OCI-LY3 (cell line): ENCODE measurements around the gene PROS1.
"Not testable (repeated sequence)": the region's sequence is repeated elsewhere in the genome, so short reads cannot be mapped to it uniquely, and the experiment has no call there.

Experiments
- H2AFZ ChIP-seq: fragments of 200-600, 300-600 bp; shearing (Covaris generic); 2 replicates; pipeline ENCODE4 v1.6.0; 2014; ENCODE audit warnings: antibody characterized with exemption, low read depth, low read length
- H3K27ac ChIP-seq: fragments of 200-600, 300-600 bp; sonication (generic); 2 replicates; pipeline ENCODE4 v1.5.1; 2014; ENCODE audit warnings: mild to moderate bottlenecking, low read length, moderate library complexity, mixed read lengths
- H3K27me3 ChIP-seq: fragments of 200-600, 300-600 bp; sonication (generic); 2 replicates; pipeline ENCODE4 v1.6.1; 2014; ENCODE audit warnings: low read depth, low read length, mixed read lengths
- H3K36me3 ChIP-seq: fragments of 200-600, 300-600 bp; sonication (generic); replicated peaks from 2 replicates; pipeline ENCODE3; 2014; ENCODE audit warnings: low read depth, low read length, mixed read lengths
- H3K4me1 ChIP-seq: fragments of 300-600, 200-600 bp; sonication (generic); 2 replicates; pipeline ENCODE4 v1.6.1; 2014; ENCODE audit warnings: low read length, mixed read lengths
- H3K4me2 ChIP-seq: fragments of 200-600, 300-600 bp; sonication (generic); 2 replicates; pipeline ENCODE4 v1.6.1; 2014; ENCODE audit warnings: low read length, mixed read lengths
- H3K4me3 ChIP-seq: fragments of 300-600, 200-600 bp; sonication (generic); 2 replicates; pipeline ENCODE4 v1.5.1; 2014; ENCODE audit warnings: antibody characterized with exemption, mild to moderate bottlenecking, low read length, moderate library complexity
- H3K79me2 ChIP-seq: fragments of 300-600, 200-600 bp; shearing (Covaris generic); 2 replicates; pipeline ENCODE4 v1.6.1; 2014; ENCODE audit warnings: mild to moderate bottlenecking, low read length, mixed read lengths
- H3K9ac ChIP-seq: fragments of 300-600, 200-600 bp; shearing (Covaris generic); 2 replicates; pipeline ENCODE4 v1.6.0; 2014; ENCODE audit warnings: mild to moderate bottlenecking, low read length, moderate library complexity
- H3K9me3 ChIP-seq: fragments of 200-600, 300-600 bp; shearing (Covaris generic); 2 replicates; pipeline ENCODE4 v1.6.1; 2014; ENCODE audit warnings: low read length, mixed read lengths; ENCODE audit not compliant: insufficient read depth
- H4K20me1 ChIP-seq: fragments of 200-600, 300-600 bp; sonication (generic); 2 replicates; pipeline ENCODE4 v1.6.1; 2016; ENCODE audit warnings: low read length, mixed read lengths; ENCODE audit not compliant: insufficient read depth
- CTCF ChIP-seq: fragments of 200-600, 300-600 bp; sonication (generic); IDR thresholded peaks from 2 replicates; pipeline ENCODE4 v1.5.1; 2014; ENCODE audit warnings: antibody characterized with exemption, low read length, low read depth
- EZH2phosphoT487 ChIP-seq: fragments of 200-600 bp; shearing (Covaris generic); IDR thresholded peaks from 2 replicates; pipeline ENCODE4 v1.6.1; 2018; ENCODE audit warnings: antibody characterized with exemption, mixed run types, low read depth

PROS1 gene

GRCh38 chr3:93904568-93904967 is 69.1 kb downstream of the PROS1 start:
- H3K4me3 ChIP-seq = no peak overlapping the region
- no peak for TF ChIP-seq EZH2phosphoT487
- no peak for TF ChIP-seq CTCF
- H3K36me3 ChIP-seq = no peaks in the 10 kb centered on the region
- no peaks in the 10 kb centered on the region for H3K79me2 ChIP-seq
- H4K20me1 ChIP-seq = no peaks in the 10 kb centered on the region
- no peak overlapping the region for H3K9ac ChIP-seq
- H3K9me3 ChIP-seq = no peaks in the 10 kb centered on the region
- H3K4me2 ChIP-seq = no peak overlapping the region
- no peaks in the 10 kb centered on the region for H3K4me1 ChIP-seq
- H2AFZ ChIP-seq = no peak overlapping the region
- H3K27ac ChIP-seq = no peak overlapping the region
- H3K27me3 ChIP-seq = no peaks in the 10 kb centered on the region

GRCh38 chr3:93878250-93879017 is 95.3 kb downstream of the PROS1 start:
- not testable (repeated sequence) for H3K79me2 ChIP-seq, H3K9me3 ChIP-seq, H2AFZ ChIP-seq, H3K36me3 ChIP-seq, H3K27me3 ChIP-seq, H3K27ac ChIP-seq, H3K4me3 ChIP-seq, H3K9ac ChIP-seq, H3K4me1 ChIP-seq, H4K20me1 ChIP-seq, H3K4me2 ChIP-seq

GRCh38 chr3:93877427-93877826 is 96.3 kb downstream of the PROS1 start:
- H3K36me3 ChIP-seq, H3K4me2 ChIP-seq, H3K27me3 ChIP-seq, H3K9me3 ChIP-seq, H2AFZ ChIP-seq, H4K20me1 ChIP-seq, H3K4me3 ChIP-seq, H3K79me2 ChIP-seq, H3K4me1 ChIP-seq, H3K27ac ChIP-seq, H3K9ac ChIP-seq: not testable (repeated sequence)

GRCh38 chr3:93873412-93873811 is 100.3 kb downstream of the PROS1 start:
- H3K27ac ChIP-seq, H3K27me3 ChIP-seq, H3K4me3 ChIP-seq, H3K9me3 ChIP-seq, H4K20me1 ChIP-seq, H3K36me3 ChIP-seq, H3K79me2 ChIP-seq, H3K4me1 ChIP-seq, H3K4me2 ChIP-seq, H2AFZ ChIP-seq, H3K9ac ChIP-seq: not testable (repeated sequence)

GRCh38 chr3:93867425-93867824 is 106.3 kb downstream of the PROS1 start:
- Histone ChIP-seq H3K4me1 (no peaks in the 10 kb centered on the region), H2AFZ (no peak overlapping the region), H3K27ac (no peak overlapping the region), H3K27me3 (no peaks in the 10 kb centered on the region), H4K20me1 (no peaks in the 10 kb centered on the region), H3K4me3 (no peak overlapping the region), H3K9ac (no peak overlapping the region), H3K79me2 (no peaks in the 10 kb centered on the region), H3K36me3 (no peaks in the 10 kb centered on the region), H3K4me2 (no peak overlapping the region), H3K9me3 (no peaks in the 10 kb centered on the region)
- TF ChIP-seq CTCF (no peak), EZH2phosphoT487 (no peak)
